ENCODE data around the gene SPATA2.

The SPATA2 gene

DNA sequence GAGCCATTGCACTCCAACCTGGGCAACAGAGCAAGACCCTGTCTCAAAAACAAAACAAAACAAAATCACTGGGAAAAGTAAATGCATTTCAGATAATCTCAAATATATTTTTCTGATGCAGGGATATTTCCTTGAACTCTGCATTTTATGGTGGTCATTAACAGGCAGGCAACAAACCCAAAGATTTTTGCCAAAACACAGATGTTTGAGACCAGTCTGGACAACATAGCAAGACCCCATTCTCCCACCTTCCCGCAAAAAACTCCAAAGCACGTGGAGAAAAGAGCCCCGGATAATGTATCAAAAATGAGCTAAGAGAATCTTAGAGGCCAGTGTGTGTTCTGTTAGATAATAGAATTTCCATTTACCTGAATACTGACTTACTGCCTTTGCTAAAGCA, 58.4 kb downstream of the SPATA2 start (continued):
- TF ChIP-seq ZFP30 (CRISPR knock-in tag; IDR thresholded peaks at IDR 0.05) (no peak), RARB (CRISPR knock-in tag; IDR thresholded peaks at IDR 0.05) (no peak), ESRRG (CRISPR knock-in tag; IDR thresholded peaks at IDR 0.05) (no peak), ZNF70 (CRISPR knock-in tag; IDR thresholded peaks at IDR 0.05) (no peak), TOX (CRISPR knock-in tag; IDR thresholded peaks at IDR 0.05; ENCODE audit: borderline replicate concordance) (no peak), OSR1 (CRISPR knock-in tag; IDR thresholded peaks at IDR 0.05) (no peak), ZFP3 (CRISPR knock-in tag; IDR thresholded peaks at IDR 0.05) (no peak)
- TF ChIP-seq, protein P1, sequence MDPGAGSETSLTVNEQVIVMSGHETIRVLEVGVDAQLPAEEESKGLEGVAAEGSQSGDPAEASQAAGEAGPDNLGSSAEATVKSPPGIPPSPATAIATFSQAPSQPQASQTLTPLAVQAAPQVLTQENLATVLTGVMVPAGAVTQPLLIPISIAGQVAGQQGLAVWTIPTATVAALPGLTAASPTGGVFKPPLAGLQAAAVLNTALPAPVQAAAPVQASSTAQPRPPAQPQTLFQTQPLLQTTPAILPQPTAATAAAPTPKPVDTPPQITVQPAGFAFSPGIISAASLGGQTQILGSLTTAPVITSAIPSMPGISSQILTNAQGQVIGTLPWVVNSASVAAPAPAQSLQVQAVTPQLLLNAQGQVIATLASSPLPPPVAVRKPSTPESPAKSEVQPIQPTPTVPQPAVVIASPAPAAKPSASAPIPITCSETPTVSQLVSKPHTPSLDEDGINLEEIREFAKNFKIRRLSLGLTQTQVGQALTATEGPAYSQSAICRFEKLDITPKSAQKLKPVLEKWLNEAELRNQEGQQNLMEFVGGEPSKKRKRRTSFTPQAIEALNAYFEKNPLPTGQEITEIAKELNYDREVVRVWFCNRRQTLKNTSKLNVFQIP (CRISPR knock-in tag; IDR thresholded peaks at IDR 0.05; ENCODE audit: borderline replicate concordance, low read depth): no peak

DNA sequence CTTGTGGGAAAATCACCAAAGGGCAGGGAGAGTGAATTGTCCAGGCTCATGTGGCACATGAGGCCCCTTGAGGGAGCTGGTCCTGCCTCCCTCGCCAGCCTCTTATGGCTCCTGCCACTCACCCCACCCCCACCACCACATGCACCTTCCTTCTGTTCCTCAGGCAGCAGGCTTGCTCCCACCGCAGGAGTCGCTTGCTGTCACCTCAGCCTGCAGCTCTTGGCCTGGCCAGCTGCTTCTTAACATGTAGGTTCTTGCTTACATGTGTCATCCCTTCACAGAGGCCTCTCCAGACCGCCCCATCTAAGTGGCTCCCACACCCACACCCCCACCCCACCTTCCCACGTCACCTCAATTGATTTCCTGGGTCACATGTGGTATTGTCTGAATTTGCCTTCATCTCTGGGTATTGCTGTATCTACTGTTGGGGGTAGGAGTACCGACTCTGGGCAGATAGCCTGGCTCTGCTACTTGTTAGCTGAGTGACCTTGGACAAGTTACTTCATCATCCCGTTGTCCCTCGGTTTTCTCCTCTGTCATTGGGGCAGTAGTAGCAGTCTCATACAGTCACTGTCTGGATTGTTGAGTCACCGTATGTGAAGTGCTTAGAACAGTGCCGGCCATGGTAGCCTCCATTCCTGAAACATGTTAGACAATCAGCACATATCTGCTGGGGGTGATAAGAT, 61.0 kb downstream of the SPATA2 start:
- TF ChIP-seq OSR1 (CRISPR knock-in tag; IDR thresholded peaks at IDR 0.05) (no peak), ESRRG (CRISPR knock-in tag; IDR thresholded peaks at IDR 0.05) (no peak), RARB (CRISPR knock-in tag; IDR thresholded peaks at IDR 0.05) (no peak)
- TF ChIP-seq, protein P1 (CRISPR knock-in tag; IDR thresholded peaks at IDR 0.05; ENCODE audit: borderline replicate concordance, low read depth): no peak
- no peak for ATAC-seq

DNA sequence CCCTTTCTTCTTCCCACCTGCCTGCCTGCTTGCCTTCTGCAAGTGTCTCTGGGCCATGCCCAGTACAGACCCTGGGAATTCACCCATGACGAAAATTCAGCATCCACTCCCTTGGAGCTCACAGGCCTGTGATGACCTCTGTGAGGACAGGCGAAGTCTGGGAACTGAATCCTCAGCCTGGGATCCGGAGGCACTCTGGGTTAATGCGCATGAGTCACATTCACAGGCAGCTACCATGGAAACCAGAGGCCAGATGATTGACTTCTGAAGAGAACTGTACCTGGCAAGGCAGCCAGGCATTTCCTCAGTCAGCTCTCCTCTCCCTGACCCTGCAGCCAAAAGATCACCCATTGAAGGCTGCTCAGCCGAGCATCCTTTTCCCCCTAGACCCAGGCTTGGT, 61.7 kb downstream of the SPATA2 start:
- TF ChIP-seq RARB (CRISPR knock-in tag; IDR thresholded peaks at IDR 0.05) (no peak), ZFP3 (CRISPR knock-in tag; IDR thresholded peaks at IDR 0.05) (peak; percentile 35; the same call in 1 of the 2 replicates), ARNTL (CRISPR knock-in tag; IDR thresholded peaks at IDR 0.05; ENCODE audit: borderline replicate concordance, low read depth) (no peak), CSDC2 (CRISPR knock-in tag; IDR thresholded peaks at IDR 0.05) (no peak), PPARA (CRISPR knock-in tag; IDR thresholded peaks at IDR 0.05; ENCODE audit: borderline replicate concordance) (no peak), TCF4 (CRISPR knock-in tag; IDR thresholded peaks at IDR 0.05; ENCODE audit: borderline replicate concordance) (no peak)
- TF ChIP-seq, protein P2, sequence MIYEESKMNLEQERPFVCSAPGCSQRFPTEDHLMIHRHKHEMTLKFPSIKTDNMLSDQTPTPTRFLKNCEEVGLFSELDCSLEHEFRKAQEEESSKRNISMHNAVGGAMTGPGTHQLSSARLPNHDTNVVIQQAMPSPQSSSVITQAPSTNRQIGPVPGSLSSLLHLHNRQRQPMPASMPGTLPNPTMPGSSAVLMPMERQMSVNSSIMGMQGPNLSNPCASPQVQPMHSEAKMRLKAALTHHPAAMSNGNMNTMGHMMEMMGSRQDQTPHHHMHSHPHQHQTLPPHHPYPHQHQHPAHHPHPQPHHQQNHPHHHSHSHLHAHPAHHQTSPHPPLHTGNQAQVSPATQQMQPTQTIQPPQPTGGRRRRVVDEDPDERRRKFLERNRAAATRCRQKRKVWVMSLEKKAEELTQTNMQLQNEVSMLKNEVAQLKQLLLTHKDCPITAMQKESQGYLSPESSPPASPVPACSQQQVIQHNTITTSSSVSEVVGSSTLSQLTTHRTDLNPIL (CRISPR knock-in tag; IDR thresholded peaks at IDR 0.05; ENCODE audit: low read depth): no peak
- TF ChIP-seq, protein P3, sequence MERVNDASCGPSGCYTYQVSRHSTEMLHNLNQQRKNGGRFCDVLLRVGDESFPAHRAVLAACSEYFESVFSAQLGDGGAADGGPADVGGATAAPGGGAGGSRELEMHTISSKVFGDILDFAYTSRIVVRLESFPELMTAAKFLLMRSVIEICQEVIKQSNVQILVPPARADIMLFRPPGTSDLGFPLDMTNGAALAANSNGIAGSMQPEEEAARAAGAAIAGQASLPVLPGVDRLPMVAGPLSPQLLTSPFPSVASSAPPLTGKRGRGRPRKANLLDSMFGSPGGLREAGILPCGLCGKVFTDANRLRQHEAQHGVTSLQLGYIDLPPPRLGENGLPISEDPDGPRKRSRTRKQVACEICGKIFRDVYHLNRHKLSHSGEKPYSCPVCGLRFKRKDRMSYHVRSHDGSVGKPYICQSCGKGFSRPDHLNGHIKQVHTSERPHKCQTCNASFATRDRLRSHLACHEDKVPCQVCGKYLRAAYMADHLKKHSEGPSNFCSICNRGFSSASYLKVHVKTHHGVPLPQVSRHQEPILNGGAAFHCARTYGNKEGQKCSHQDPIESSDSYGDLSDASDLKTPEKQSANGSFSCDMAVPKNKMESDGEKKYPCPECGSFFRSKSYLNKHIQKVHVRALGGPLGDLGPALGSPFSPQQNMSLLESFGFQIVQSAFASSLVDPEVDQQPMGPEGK (CRISPR knock-in tag; IDR thresholded peaks at IDR 0.05; ENCODE audit: borderline replicate concordance): no peak
- TF ChIP-seq, protein P4, sequence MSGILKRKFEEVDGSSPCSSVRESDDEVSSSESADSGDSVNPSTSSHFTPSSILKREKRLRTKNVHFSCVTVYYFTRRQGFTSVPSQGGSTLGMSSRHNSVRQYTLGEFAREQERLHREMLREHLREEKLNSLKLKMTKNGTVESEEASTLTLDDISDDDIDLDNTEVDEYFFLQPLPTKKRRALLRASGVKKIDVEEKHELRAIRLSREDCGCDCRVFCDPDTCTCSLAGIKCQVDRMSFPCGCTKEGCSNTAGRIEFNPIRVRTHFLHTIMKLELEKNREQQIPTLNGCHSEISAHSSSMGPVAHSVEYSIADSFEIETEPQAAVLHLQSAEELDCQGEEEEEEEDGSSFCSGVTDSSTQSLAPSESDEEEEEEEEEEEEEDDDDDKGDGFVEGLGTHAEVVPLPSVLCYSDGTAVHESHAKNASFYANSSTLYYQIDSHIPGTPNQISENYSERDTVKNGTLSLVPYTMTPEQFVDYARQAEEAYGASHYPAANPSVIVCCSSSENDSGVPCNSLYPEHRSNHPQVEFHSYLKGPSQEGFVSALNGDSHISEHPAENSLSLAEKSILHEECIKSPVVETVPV (CRISPR knock-in tag; IDR thresholded peaks at IDR 0.05): no peak
- peak; percentile 96 for ATAC-seq
